RCC 7860 (cell line): ENCODE measurements around the gene SRSF1.
A peak's percentile ranks its signal among the peaks of the same experiment; 100 is the strongest.
"Not testable (repeated sequence)": the region's sequence is repeated elsewhere in the genome, so short reads cannot be mapped to it uniquely, and the experiment has no call there.

Experiments
- DNase-seq: peaks from one replicate; pipeline ENCODE4 v3.0.0-alpha.2; 2015; ENCODE audit warnings: low spot score
- FAIRE-seq: peaks from 2 replicates; lab custom pipeline; 2012; peaks lifted over from hg19 to GRCh38; lab: Jason Lieb, UNC

The SRSF1 gene

DNA sequence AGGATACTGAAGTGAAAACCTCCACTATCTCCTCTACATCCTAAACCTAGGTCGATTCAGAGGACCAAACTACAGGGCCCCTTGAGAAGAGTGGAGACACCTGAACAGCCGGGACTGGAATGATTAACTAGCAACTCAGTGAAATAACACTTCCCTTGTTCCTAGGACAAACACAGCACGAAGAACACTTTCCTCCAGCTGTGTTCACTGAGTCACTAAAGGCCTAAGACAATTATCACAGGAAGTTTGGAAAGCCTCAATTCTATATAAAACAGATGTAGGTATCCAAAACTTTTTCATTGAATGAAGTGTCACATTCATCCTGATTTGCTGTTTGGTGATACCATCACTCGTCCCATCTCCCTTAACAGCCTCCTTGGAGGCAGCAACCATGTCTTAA is 36.3 kb downstream of the SRSF1 start:
- FAIRE-seq (no peak), DNase-seq (peak; percentile 50)

GRCh38 chr17:57968456-57968855 is 38.6 kb downstream of the SRSF1 start:
- DNase-seq (no peak), FAIRE-seq (no peak)

DNA sequence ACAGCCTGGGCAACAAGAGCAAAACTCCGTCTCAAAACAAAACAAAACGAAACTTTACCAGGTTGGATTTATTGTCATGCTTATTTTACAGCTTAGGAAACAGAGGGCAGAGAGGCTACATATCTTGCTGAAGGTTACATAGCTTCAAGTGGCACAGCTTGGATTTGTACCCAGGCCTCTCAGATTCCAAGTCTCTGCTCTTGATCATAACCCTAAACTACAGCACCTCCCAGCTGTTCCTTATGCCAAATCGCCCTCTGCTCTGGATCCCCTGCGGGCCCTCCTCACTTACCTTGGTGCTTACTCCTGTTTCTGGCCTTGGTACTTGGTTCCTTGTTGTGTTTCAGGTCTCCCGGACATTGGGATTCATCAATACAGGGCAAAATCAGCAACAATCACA is 40.2 kb downstream of the SRSF1 start:
- no peak for FAIRE-seq
- no peak for DNase-seq

- no peak for DNase-seq
Observed at GRCh38 chr17:57966246-57966645, 40.8 kb downstream of the SRSF1 start.

GRCh38 chr17:57965521-57966160 is 41.4 kb downstream of the SRSF1 start:
- FAIRE-seq, result no peak
- DNase-seq, result no peak

More at GRCh38 chr17:57966246-57966645, 40.8 kb downstream of the SRSF1 start:
- FAIRE-seq, result no peak

DNA sequence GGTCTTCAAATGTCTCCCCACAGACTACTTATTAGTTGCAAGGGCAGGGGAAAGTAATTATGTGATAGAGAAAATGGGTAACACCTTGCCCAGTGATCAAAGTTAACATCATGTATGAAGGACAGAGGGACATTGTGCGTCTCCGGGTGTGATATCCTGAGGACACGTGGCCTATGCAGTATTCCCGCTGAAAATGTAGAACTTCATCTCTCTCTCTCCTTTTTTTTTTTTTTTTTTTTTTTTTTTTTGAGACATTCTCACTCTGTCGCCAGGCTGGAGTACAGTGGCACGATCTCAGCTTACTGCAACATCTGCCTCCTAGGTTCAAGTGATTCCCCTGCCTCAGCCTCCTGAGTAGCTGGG is 43.9 kb downstream of the SRSF1 start:
- no peak for FAIRE-seq

GRCh38 chr17:57962279-57963148 is 44.5 kb downstream of the SRSF1 start:
- FAIRE-seq, result no peak

More for the DNA sequence above, 43.9 kb downstream of the SRSF1 start:
- DNase-seq, result no peak

DNA sequence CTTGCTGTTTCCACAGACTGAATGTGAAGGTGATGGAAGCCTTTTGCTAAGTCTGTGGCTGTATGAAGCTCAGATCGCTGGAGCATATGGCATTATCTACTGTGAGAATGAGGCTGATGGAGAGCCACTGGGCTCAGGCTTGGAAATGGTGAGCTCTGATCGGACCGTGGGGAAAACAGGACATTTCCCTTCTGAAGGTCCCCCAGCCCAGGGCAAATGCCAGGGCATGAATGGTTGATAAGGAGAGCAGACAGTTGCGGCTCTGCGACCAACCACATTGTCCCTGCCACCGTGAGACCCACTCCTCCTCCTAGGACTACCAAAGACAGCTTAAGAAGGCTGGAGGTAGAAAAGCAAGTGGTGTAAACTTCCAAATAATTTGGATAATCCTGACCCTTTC is 47.1 kb downstream of the SRSF1 start:
- FAIRE-seq (no peak), DNase-seq (no peak)

More at GRCh38 chr17:57962279-57963148, 44.5 kb downstream of the SRSF1 start:
- no peak for DNase-seq

GRCh38 chr17:57958391-57958790 is 48.7 kb downstream of the SRSF1 start:
- DNase-seq, FAIRE-seq: not testable (repeated sequence)

DNA sequence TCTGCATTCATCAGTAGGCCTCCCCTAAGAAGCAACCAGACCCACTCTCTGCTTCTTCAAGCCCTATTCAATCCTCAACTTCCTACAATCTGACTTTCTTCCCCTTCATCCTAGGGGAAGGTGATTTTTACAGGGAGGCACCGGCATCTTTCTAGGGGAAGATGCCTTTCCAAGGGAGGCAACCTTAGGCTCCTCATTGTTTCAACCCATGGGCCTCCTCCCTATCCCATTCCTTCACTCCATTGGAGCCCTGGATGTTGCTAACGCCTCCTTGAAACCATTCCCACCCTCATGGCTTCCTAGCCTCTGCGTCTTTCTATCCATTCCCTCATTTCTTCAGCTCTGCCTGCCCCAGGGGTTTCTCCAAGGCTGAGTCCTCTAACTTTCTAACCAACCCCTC is 49.2 kb downstream of the SRSF1 start:
- DNase-seq (no peak), FAIRE-seq (no peak)

DNA sequence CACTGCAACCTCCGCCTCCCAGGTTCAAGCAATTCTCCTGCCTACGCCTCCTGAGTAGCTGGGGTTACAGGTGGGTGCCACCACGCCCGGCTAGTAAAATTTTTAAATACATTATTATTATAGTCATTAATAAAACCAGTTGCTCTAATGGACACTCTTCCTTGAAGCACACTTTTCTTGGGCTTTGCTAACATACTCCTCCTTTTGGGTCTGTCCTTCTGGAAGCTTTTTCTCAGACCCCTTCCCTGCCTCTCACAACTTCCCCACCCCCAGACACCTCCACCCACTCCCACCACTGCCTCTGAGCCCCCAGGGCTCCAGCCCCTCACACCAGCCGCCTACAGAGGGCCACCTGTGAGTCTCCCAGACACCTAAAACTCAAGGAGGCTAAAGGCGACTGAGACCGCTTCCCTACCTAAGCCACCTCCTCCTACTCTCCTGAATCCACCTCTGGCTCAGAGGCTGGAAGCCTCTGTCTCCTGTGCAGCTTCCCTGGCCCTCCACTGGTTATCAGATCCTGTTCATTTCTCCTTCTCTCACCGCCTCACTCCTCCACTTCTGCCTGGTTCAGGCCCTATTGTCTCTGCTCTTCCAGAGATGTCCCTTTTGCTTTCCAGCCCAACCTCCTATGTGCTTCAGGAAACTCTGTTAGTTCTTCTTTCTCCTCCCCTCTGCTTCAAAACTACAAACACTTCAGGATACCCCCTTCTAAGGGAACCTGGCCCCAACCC is 49.8 kb downstream of the SRSF1 start:
- FAIRE-seq (no peak), DNase-seq (no peak)

- FAIRE-seq (no peak), DNase-seq (no peak)
Observed at GRCh38 chr17:57956291-57957119, 50.5 kb downstream of the SRSF1 start.

DNA sequence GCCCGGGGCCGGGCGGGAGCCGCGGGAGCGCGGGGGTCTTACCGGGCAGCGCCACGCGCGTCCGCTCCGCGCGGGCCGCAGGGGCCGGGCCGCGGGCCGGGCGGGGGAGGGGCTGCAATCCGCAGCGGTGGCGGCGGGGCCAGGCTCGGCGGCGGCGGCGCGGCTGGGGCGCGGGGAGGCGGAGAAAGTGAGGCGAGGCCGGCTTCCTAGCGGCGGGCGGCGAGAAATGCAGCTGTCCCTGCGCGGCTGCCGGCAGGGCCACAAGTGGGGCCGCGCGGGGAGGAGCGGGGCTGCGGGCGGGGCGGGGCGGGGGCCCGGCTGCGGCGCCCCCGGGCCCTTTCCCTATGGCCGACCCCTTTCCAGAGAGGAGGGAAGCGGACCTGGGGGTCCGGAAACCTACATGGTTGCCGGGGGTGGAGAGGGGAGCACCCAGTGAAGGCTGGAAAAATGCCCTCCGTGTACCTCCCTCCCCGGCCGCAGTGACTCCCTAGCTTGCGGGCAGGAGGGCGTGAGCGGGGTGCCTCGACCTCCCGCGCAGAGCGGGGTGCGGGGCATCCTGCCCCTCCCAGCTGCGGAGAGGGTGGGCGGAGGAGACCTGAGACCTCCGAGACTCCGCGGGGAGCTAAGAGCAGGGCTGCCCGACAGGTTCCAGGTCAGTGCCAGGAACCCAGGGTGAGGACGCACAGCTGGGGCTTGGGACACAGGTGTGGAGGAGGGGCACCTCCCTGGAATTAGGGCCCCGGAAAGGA is 51.7 kb downstream of the SRSF1 start, which contains the start of gene CUEDC1:
TSS of gene CUEDC1 (minus strand) at position 230 of the 749 bp plus-strand sequence. CDS start 69,848 bp downstream, outside the sequence.
- peak; percentile 53 for DNase-seq
- no peak for FAIRE-seq

DNA sequence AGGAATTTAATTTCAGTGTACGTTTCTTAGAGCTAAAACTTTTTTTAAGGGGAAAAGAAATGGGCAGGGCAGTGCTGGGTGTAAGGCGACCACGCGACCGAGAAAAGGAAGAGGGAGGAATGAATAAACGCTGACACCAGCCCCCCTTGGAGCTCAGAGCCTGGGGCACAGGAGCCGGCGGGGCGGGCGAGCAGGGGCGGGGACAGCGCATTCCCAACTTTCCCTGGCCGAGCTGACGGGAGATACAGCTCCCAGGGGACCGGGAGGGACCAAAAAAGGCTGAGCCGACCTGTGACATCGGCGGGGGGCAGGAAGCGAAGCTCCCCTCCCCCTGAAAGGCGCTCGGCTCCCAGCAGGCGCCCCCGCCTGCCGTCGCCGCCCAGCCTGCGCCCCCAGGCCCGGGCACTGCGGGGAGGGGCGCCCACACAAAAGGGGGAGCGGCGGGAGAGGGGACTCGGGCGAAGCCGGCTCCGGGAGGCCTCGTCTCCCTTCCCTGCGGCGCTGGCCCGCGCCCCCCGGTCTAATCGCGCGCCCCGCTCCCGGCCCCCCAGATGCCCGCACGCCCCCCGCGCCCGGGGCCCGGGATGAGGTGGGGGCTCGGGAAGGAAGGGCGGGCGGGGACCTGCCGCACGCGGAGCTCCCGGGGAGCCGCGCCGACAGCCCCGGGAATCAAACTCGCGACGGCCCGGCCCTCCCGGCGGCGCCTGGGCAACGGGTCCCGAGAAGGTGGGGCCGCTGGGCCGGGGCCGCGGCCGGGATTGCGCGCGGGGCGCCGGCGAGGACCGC is 52.5 kb downstream of the SRSF1 start:
- DNase-seq, result peak; percentile 73
- FAIRE-seq, result no peak

DNA sequence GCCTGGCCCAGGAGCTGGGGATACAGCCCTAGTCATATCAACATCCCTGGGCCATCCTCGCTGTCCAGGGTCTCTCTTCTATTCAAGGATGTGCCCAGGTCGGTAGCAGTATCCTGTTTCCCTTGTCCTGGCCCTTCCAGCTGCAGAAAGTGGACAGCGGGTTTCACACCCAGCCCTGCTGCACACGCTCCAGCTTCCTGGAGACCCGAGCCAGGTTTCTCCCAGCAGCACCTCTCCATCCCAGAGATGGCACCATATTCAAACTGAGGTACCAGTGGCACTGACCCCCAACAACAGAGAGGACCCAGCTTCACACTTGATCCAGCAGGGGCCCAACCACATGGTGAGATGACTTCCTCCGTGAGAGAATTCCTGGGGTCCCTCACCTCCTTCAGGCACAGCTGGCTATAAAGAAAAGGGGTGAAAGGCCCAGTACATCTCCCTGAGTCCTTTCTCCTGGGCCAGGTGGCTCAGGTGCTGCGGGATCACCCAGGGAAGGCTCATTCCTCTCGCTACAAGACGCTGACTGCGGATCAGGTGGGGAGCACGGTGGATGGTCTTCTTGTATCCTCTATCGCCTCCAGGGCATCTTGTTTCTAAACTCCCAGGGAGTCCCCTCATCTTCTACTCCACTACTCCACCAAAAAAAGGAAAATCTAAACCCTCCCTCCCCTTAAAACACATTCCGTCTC is 53.2 kb downstream of the SRSF1 start:
- DNase-seq (no peak), FAIRE-seq (no peak)
